GM21390 (cell line): Measurements from ENCODE around the gene RCSD1.

ENCODE experiments used
- ATAC-seq: cut with Tn5 transposase; IDR thresholded peaks from one replicate; pipeline ENCODE4 v1.9.1; 2021; ENCODE audit not compliant: unreplicated experiment

RCSD1 gene

GRCh38 chr1:167663002-167663772 is 33.2 kb downstream of the RCSD1 start:
- ATAC-seq, result peak; percentile 59

GRCh38 chr1:167665469-167665868 is 35.4 kb downstream of the RCSD1 start:
- no peak for ATAC-seq

GRCh38 chr1:167666416-167666815 is 36.4 kb downstream of the RCSD1 start:
- ATAC-seq, result no peak

GRCh38 chr1:167667536-167667935 is 37.5 kb downstream of the RCSD1 start:
- no peak for ATAC-seq

GRCh38 chr1:167668108-167668507 is 38.1 kb downstream of the RCSD1 start:
- ATAC-seq, result peak; percentile 66

GRCh38 chr1:167669209-167670124 is 39.4 kb downstream of the RCSD1 start:
- ATAC-seq, result peak; percentile 64

- no peak for ATAC-seq
Observed at GRCh38 chr1:167670563-167670962, 40.5 kb downstream of the RCSD1 start.

- ATAC-seq, result no peak
Observed at GRCh38 chr1:167671727-167672511, 41.9 kb downstream of the RCSD1 start.

- no peak for ATAC-seq
Observed at GRCh38 chr1:167672831-167673230, 42.8 kb downstream of the RCSD1 start.

- ATAC-seq, result no peak
Observed at GRCh38 chr1:167673265-167673664, 43.2 kb downstream of the RCSD1 start.

GRCh38 chr1:167674156-167674555 is 44.1 kb downstream of the RCSD1 start:
- no peak for ATAC-seq

GRCh38 chr1:167675440-167675839 is 45.4 kb downstream of the RCSD1 start:
- ATAC-seq, result no peak

- ATAC-seq, result peak; percentile 70
Observed at GRCh38 chr1:167676205-167676915, 46.3 kb downstream of the RCSD1 start.

- ATAC-seq, result peak; percentile 36
Observed at GRCh38 chr1:167676916-167677848, 47.1 kb downstream of the RCSD1 start.

GRCh38 chr1:167678422-167678821 is 48.4 kb downstream of the RCSD1 start:
- no peak for ATAC-seq

- no peak for ATAC-seq
Observed at GRCh38 chr1:167678838-167679237, 48.8 kb downstream of the RCSD1 start.

GRCh38 chr1:167679714-167680113 is 49.7 kb downstream of the RCSD1 start:
- no peak for ATAC-seq

GRCh38 chr1:167681024-167681423 is 51.0 kb downstream of the RCSD1 start:
- no peak for ATAC-seq

GRCh38 chr1:167681451-167682098 is 51.5 kb downstream of the RCSD1 start:
- ATAC-seq, result no peak
